C1 segment of cervical spinal cord (tissue), 14 donors: ENCODE results near the gene SLC19A1.
A peak's percentile ranks its signal among the peaks of the same experiment; 100 is the strongest.

Source experiments
- DNase-seq, 14 donors: peaks; one replicate each; lab custom pipeline; 2025; lab: John Stamatoyannopoulos, UW

SLC19A1 gene

GRCh38 chr21:45455674-45456583, 86.3 kb downstream of the SLC19A1 start:
- no peak for DNase-seq

DNA sequence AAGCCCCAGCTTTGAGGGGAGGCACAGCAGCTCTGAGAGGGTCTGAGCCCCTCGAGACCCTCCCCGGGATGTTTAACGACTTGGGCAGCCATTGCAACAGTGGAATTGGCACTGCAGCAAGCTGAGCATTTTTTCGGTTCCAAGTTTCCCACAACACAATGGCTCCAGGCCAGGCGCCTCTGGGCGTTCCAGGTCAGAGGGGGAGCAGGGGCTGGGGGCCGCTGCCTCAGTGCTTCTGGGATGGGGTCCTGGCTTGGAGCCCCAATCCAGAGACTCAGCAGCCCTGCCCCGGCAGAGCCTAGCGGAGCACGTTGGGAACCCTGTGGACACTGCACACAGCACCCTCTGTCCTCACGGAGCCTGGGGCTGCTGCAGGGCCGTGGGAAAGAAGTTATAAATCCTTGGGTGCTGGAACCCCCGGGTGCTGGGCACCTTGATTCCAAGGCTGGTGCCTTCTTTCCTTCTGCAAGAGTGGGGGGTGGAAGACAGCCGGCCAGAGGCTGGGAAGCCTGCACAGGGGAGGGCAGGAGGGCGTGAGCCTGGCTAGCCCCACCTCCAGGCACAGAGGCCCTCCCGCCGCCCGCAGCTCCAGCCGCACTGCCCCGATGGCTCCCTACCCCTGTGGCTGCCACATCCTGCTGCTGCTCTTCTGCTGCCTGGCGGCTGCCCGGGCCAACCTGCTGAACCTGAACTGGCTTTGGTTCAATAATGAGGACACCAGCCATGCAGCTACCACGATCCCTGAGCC, 87.1 kb downstream of the SLC19A1 start:
- DNase-seq: peak in 4 of 14 donors; percentile 14 to 50 (median 42)

- DNase-seq: no peak
These were observed 87.9 kb downstream of the SLC19A1 start for GRCh38 chr21:45454060-45454925.

DNA sequence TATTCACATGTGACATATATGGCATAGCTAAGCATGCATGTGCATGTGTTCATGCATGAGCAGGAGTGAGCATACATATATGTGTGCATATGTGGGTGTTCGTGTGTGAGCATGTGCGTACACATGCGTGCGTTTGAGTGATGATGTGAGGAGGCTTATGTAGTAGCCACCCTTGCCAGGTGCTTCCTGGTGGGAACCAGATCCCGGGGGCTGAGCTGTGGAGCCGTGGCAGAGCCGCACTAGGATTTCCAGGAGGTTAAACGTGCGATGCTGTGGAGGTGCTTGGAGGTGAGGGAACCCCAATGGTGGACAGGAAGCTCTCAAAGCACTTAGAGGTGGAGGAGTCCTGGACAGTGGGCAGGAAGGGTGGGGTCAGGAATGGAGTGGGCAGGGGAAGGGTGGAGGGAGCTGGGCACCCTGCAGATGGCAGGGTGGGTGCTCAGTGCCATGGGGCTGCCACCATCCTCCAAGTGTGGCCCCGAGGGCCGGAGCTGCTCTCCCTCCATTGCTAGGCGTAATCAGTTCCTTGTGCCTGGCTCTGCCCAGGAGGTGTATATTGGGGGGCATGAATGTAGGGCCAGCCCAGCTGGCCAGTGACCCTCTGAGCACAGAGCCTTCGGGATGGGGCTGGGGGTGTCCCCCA, 88.8 kb downstream of the SLC19A1 start:
- DNase-seq: no peak

DNA sequence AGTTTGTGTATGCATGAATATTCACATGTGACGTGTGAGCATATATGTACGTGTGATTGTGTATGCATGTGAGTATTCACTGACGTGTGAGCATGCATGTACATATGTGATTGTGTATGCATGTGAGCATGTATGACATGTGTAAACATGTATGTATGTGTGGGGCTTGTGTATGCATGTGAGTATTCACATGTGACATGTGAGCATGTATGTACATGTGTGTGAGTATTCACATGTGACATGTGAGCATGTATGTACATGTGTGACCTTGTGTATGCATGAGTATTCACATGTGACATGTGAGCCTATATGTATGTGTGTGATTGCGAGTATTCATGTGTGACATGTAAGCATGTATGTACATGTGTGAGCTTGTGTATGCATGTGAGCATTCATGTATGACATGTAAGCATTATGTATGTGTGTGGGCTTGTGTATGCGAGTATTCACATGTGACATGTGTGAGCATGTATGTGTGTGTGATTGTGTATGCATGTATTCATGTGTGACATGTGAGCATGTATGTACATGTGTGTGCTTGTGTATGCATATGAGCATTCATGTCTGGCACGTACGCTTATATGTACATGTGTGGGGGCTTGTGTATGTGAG, 89.4 kb downstream of the SLC19A1 start:
- no peak for DNase-seq

GRCh38 chr21:45451771-45452182, 90.5 kb downstream of the SLC19A1 start:
- DNase-seq: no peak

GRCh38 chr21:45451091-45451740, 91.0 kb downstream of the SLC19A1 start:
- DNase-seq: peak in 1 of 14 donors; percentile 26

DNA sequence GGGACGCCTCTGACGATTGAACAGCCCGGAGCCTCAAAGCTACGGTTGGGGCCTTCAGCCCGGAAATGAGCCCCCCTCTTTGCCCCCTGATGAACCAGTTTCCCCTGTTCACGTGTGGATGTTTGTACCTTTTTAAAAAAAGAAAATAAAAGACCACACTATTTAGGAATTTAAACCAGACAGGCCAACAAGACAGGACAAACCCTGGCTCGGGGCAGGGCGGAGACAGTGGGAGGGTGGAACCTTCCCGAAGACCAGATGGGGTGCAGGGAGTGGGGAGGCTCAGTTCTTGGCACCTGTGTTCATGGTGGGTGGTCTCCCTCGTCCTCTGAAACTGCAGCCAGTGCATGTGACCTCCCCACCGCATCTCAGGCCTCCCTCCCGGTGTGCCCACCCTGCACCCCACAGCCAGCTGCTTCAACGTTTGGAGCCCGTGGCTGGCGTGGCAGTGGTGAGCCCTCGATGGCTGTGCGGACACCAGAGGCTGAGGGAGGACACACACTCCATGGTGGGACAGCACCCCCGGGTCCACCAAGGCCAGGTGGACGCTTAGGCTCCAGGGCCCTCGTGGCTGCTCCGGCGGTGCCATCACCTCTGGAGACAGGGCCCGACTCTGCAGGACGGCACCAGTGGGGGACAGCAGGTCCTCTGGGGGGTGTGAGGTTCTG, 91.7 kb downstream of the SLC19A1 start:
- DNase-seq: no peak

GRCh38 chr21:45449658-45450422, 92.4 kb downstream of the SLC19A1 start:
- no peak for DNase-seq

- no peak for DNase-seq
These were observed 93.2 kb downstream of the SLC19A1 start for GRCh38 chr21:45448810-45449657.

GRCh38 chr21:45448283-45448809, 93.9 kb downstream of the SLC19A1 start:
- DNase-seq: no peak
